ENCODE results near the gene IGFN1. TPM values are rescaled to one million over a fixed set of nuclear protein-coding genes. Genes with fewer than 3 reads are reported as not detected.

Gene IGFN1
- total and polyA plus RNA-seq, 2 of the 8 experiments (the other 6 are each of a cell fraction or from before 2014, with no cell fraction given) = not detected

DNA sequence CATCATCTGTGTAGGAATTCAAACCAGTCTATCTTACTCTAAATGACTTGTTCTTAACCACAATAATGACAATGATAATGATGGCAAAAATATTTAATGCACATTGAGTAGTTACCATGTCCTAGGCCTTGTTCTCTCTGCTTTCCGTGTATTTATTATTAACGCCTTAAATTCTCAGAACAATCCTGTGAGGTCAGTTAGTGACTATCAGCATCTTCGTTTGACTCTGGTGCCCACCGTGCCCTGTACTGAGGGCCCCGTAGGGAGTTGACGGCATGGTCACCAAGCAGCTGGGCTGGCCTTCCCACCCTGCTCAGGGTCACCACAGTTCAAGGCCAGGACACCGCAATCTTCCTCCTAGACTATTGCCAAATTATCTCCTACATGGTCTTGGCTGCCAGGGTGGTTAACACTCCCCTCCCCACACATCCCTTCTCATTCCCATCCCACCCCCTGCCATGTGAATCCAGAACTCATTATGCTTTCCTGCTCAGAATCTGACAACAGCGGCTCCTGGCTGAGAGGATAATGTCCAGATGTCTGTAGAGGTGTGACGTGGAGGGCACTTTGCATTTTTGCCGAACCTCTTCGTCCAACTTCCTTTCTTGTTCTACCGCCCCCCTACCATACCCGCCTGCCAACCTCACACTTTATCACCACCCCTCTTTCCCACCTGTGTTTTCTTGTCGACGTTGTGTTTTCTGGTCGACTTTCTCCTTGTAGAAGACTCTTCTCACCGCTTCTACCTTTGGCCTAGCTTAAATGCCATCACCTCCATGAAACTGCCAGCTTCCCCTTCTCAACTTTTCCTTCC lies 33.4 kb downstream of the IGFN1 start (continued):
- TF ChIP-seq JUND (IDR thresholded peaks at IDR 0.05; ENCODE audit: low read length) (no peak), ZNF274 (IDR thresholded peaks at IDR 0.05; ENCODE audit: borderline replicate concordance, extremely low read depth, low read length) (no peak), BCL11A (IDR thresholded peaks at IDR 0.05; ENCODE audit: low read depth in 2 of 2, low read length in 2 of 2) (no peak), CEBPB (IDR thresholded peaks at IDR 0.05; ENCODE audit: low read depth, low read length) (no peak), SIX5 (IDR thresholded peaks at IDR 0.05; ENCODE audit: low read depth, low read length) (no peak)

Data from H1 (cell line).